IMR-90 (cell line): Measurements from ENCODE around the gene ETNK1. TPM values are rescaled to one million over a fixed set of nuclear protein-coding genes. Genes with fewer than 3 reads are reported as not detected.

ENCODE experiments used
- ATAC-seq: fragments of 200-7000 bp; cut with Tn5 transposase; 2 replicates; pipeline ENCODE4 v1.9.1; 2020; ENCODE audit warnings: low read depth, mild to moderate bottlenecking, moderate library complexity
- BruUV-seq: library from RNA; stranded (reverse); fragments of 400-500 nt; replicated peaks from 2 replicates; lab custom pipeline; 2021; lab: Mats Ljungman, UMichigan
- CTCF ChIA-PET: fragments of 300-600 bp; formaldehyde crosslinking; extraction: SDS; loops from one replicate; lab custom pipeline; 2021; ENCODE audit warnings: antibody characterized with exemption; lab: Yijun Ruan, JAX
- POLR2A ChIA-PET: fragments of 300-600 bp; sonication (Branson Sonifier 250); formaldehyde crosslinking; loops from one replicate; lab custom pipeline; 2022; ENCODE audit warnings: antibody characterized with exemption; ENCODE audit not compliant: unreplicated experiment; lab: Charles Lee
- DNase-seq: peaks from one replicate; pipeline ENCODE4 v3.0.0; 2013
- H2AFZ ChIP-seq: replicated peaks from 2 replicates; pipeline ENCODE3; 2013; ENCODE audit warnings: low read length, mild to moderate bottlenecking; ENCODE audit not compliant: poor library complexity
- H2AK5ac ChIP-seq: 2 replicates; pipeline ENCODE4 v1.6.1; 2013; ENCODE audit warnings: low read depth, low read length, inconsistent platforms
- H2AK9ac ChIP-seq: replicated peaks from 2 replicates; pipeline ENCODE3; 2013; ENCODE audit warnings: mild to moderate bottlenecking, low read depth, low read length, moderate library complexity; ENCODE audit not compliant: poor library complexity
- H2BK120ac ChIP-seq: 2 replicates; pipeline ENCODE4 v1.6.1; 2013; ENCODE audit warnings: low read depth, low read length, inconsistent platforms
- H2BK15ac ChIP-seq: 3 replicates; pipeline ENCODE4 v1.6.1; 2013; ENCODE audit warnings: low read depth, low read length, inconsistent platforms
- H2BK20ac ChIP-seq: 2 replicates; pipeline ENCODE4 v1.6.1; 2013; ENCODE audit warnings: low read depth, mild to moderate bottlenecking, inconsistent platforms, low read length, moderate library complexity
- H2BK5ac ChIP-seq: 2 replicates; pipeline ENCODE4 v1.6.1; 2013; ENCODE audit warnings: mild to moderate bottlenecking, low read depth, low read length, inconsistent platforms; ENCODE audit not compliant: poor library complexity, severe bottlenecking
- H3K14ac ChIP-seq: replicated peaks from 2 replicates; pipeline ENCODE4 v1.6.1; 2013; ENCODE audit warnings: low read depth, low read length, inconsistent platforms
- H3K18ac ChIP-seq: 2 replicates; pipeline ENCODE4 v1.6.1; 2013; ENCODE audit warnings: low read depth, low read length, control low read depth
- H3K23ac ChIP-seq: 2 replicates; pipeline ENCODE4 v1.6.1; 2013; ENCODE audit warnings: low read depth, low read length, inconsistent platforms
- H3K27ac ChIP-seq: 2 replicates; pipeline ENCODE4 v1.5.1; 2013; ENCODE audit warnings: mild to moderate bottlenecking, control low read depth, low read length; ENCODE audit not compliant: insufficient read depth
- H3K27me3 ChIP-seq: 2 replicates; pipeline ENCODE4 v1.6.1; 2013; ENCODE audit warnings: low read length; ENCODE audit not compliant: control insufficient read depth, insufficient read depth
- H3K36me3 ChIP-seq: 2 replicates; pipeline ENCODE4 v1.6.1; 2013; ENCODE audit warnings: low read length, mixed read lengths; ENCODE audit not compliant: control insufficient read depth, insufficient read depth
- H3K4ac ChIP-seq: 2 replicates; pipeline ENCODE4 v1.6.1; 2013; ENCODE audit warnings: low read depth, low read length, inconsistent platforms
- H3K4me1 ChIP-seq: 2 replicates; pipeline ENCODE4 v1.6.1; 2013; ENCODE audit warnings: low read length, mixed read lengths; ENCODE audit not compliant: control insufficient read depth, insufficient read depth
- H3K4me2 ChIP-seq: 2 replicates; pipeline ENCODE4 v1.6.1; 2013; ENCODE audit warnings: low read depth, mild to moderate bottlenecking, control low read depth, low read length, moderate library complexity
- H3K4me3 ChIP-seq: 2 replicates; pipeline ENCODE4 v1.5.1; 2013; ENCODE audit warnings: low read depth, mild to moderate bottlenecking, control low read depth, low read length, moderate library complexity; ENCODE audit not compliant: insufficient read depth
- H3K56ac ChIP-seq: 2 replicates; pipeline ENCODE4 v1.6.1; 2013; ENCODE audit warnings: low read length, inconsistent platforms; ENCODE audit not compliant: insufficient read depth; ENCODE audit errors: extremely low read depth
- H3K79me1 ChIP-seq, 2 experiments: 2 replicates each; pipeline ENCODE4 v1.6.1; 2013; ENCODE audit warnings: low read length in 2 of 2, inconsistent platforms in 1 of 2, low read depth in 1 of 2
- H3K9ac ChIP-seq: 2 replicates; pipeline ENCODE4 v1.6.1; 2013; ENCODE audit warnings: low read depth, low read length, control low read depth
- H3K9me1 ChIP-seq: 2 replicates; pipeline ENCODE4 v1.6.1; 2013; ENCODE audit warnings: low read length, inconsistent platforms; ENCODE audit not compliant: insufficient read depth
- H3K9me3 ChIP-seq: 2 replicates; pipeline ENCODE4 v1.6.1; 2013; ENCODE audit warnings: low read length; ENCODE audit not compliant: control insufficient read depth, insufficient read depth
- H4K20me1 ChIP-seq: 2 replicates; pipeline ENCODE4 v1.6.1; 2013; ENCODE audit warnings: low read length, inconsistent platforms; ENCODE audit not compliant: insufficient read depth
- H4K5ac ChIP-seq: 2 replicates; pipeline ENCODE4 v1.6.1; 2013; ENCODE audit warnings: mild to moderate bottlenecking, low read depth, low read length, control low read depth
- H4K8ac ChIP-seq, 2 experiments: 2 replicates each; pipeline ENCODE4 v1.6.1; 2013; ENCODE audit warnings: low read depth in 2 of 2, low read length in 2 of 2, control low read depth in 1 of 2, inconsistent platforms in 1 of 2
- H4K91ac ChIP-seq: 2 replicates; pipeline ENCODE4 v1.6.1; 2013; ENCODE audit warnings: low read depth, low read length, inconsistent platforms; ENCODE audit not compliant: insufficient read depth
- CEBPB ChIP-seq: IDR thresholded peaks from 2 replicates; pipeline ENCODE4 v1.6.1; 2012; ENCODE audit warnings: low read depth, low read length, improper control_type of control experiment
- CHD1 ChIP-seq: IDR thresholded peaks from 2 replicates; pipeline ENCODE4 v1.6.1; 2012; ENCODE audit warnings: low read depth, low read length, improper control_type of control experiment
- FOS ChIP-seq: fragments of 150-350 bp; IDR thresholded peaks from 2 replicates; pipeline ENCODE4 v1.6.1; 2016; ENCODE audit warnings: low read depth, low read length
- MAFK ChIP-seq: IDR thresholded peaks from 2 replicates; pipeline ENCODE4 v1.6.1; 2012; ENCODE audit warnings: low read depth, low read length, improper control_type of control experiment
- RAD21 ChIP-seq: IDR thresholded peaks from 2 replicates; pipeline ENCODE4 v1.6.1; 2012; ENCODE audit warnings: low read length, improper control_type of control experiment
- RFX5 ChIP-seq: IDR thresholded peaks from 2 replicates; pipeline ENCODE4 v1.8.0; 2012; ENCODE audit warnings: low read depth, mild to moderate bottlenecking, low read length, moderate library complexity
- SMC3 ChIP-seq: fragments of 150-350 bp; IDR thresholded peaks from 2 replicates; pipeline ENCODE4 v1.6.1; 2016; ENCODE audit warnings: low read depth, mild to moderate bottlenecking, antibody characterized with exemption, low read length, moderate library complexity
- WGBS, 2 experiments: methylation state at CpG; one replicate each; pipeline versions ENCODE4 v1.1.5 to v1.1.7; 2013; ENCODE audit warnings: missing lambda C conversion rate in 2 of 2; ENCODE audit not compliant: insufficient read length in 1 of 2; ENCODE audit errors: extremely low coverage in 2 of 2; 5-methylcytosine and 5-hydroxymethylcytosine counted together
- dilution Hi-C: fragments of 300-500 bp; cut with HindIII; formaldehyde crosslinking; loops from one replicate; pipeline ENCODE4 v1.14.3; 2018; ENCODE audit warnings: low sequenced_read_pairs; ENCODE audit not compliant: unreplicated experiment
- in situ Hi-C: fragments of 300-500 bp; cut with MboI; formaldehyde crosslinking; loops from 3 replicates; pipeline ENCODE4 v1.14.3; 2019; ENCODE audit warnings: low sequenced_read_pairs, inconsistent platforms, mixed read lengths
- intact Hi-C: fragments of 100-400 bp; cut with micrococcal nuclease; formaldehyde crosslinking; loops from 2 replicates; pipeline ENCODE4 v1.10.0; 2022
- polyA plus RNA-seq, 3 experiments: library from polyadenylated mRNA; depleted of rRNA; stranded (reverse); fragments of >200 nt; gene quantifications; 2 replicates each; pipeline ENCODE4 v1.2.3, GENCODE V29; 2012; ENCODE audit warnings: low replicate concordance in 1 of 3
- total RNA-seq: library from RNA; depleted of rRNA; stranded (reverse); fragments of >200 nt; gene quantifications from 2 replicates; pipeline ENCODE4 v1.2.3, GENCODE V29; 2012

The ETNK1 gene
- total and polyA plus RNA-seq, 2 of the 4 experiments (the other 2 are of a cell fraction) = 12.8 to 33.3 TPM

- Histone ChIP-seq H2BK20ac (no peak overlapping the region), H2BK15ac (no peak overlapping the region), H4K91ac (no peak overlapping the region), H3K36me3 (peaks cover 5% of the 10 kb centered on the region; the same call in 1 of the 2 replicates), H3K4me3 (no peak overlapping the region), H3K79me1 (peaks cover 12 to 32% of the 10 kb centered on the region in 2 experiments; a peak in 3 of 4 replicates), H3K27me3 (no peaks in the 10 kb centered on the region), H3K56ac (no peak overlapping the region), H4K8ac (no peak overlapping the region), H3K18ac (no peak overlapping the region), H3K4me2 (no peak overlapping the region), H2BK120ac (no peak overlapping the region), H3K9ac (no peak overlapping the region), H3K4ac (no peak overlapping the region), H3K27ac (no peak overlapping the region), H3K14ac (no peak overlapping the region), H2BK5ac (no peak overlapping the region), H2AK9ac (no peak overlapping the region), H3K9me1 (no peaks in the 10 kb centered on the region; the same call in 1 of the 2 replicates), H2AK5ac (no peak overlapping the region), H3K9me3 (no peaks in the 10 kb centered on the region), H4K20me1 (0 out of 2 replicates have a peak, but pooled peaks cover 8% of the 10 kb centered on the region), H2AFZ (no peak overlapping the region), H3K23ac (peak overlapping the region; percentile 45; the same call in 1 of the 2 replicates), H3K4me1 (peaks cover 6% of the 10 kb centered on the region), H4K5ac (no peak overlapping the region)
- in situ Hi-C loops (no loop called here), dilution Hi-C loops (no loop called here), intact Hi-C loops (no loop called here)
- BruUV-seq = no TSS peak
- DNase-seq = peak; percentile 92
- peak; percentile 57 for ATAC-seq
- TF ChIP-seq FOS (peak; percentile 69), MAFK (no peak), RAD21 (no peak), CHD1 (no peak), CEBPB (no peak), SMC3 (no peak), RFX5 (no peak)
- no CpG with 5 or more reads among the region's 2 CpGs for WGBS, 2 experiments
- CTCF ChIA-PET = interaction anchor here (0.7 to 1.1 kb wide), 2 partner anchors 12 to 395 kb away, joined by 3 to 5 read pairs; no protein-coding TSS in a partner anchor
- POLR2A ChIA-PET = no interaction called here
Measured at GRCh38 chr12:22658214-22658613, 33.2 kb downstream of the ETNK1 start.
